WERI-Rb-1 (cell line): ENCODE results near the gene USP37.
A peak's percentile ranks its signal among the peaks of the same experiment; 100 is the strongest.

Experiments
- DNase-seq: peaks from one replicate; pipeline ENCODE4 v3.0.0-alpha.2; 2020
- H3K27ac ChIP-seq: fragments of 250-450 bp; sonication (Bioruptor Pico); 2 replicates; pipeline ENCODE4 v1.5.1; 2020; ENCODE audit warnings: mild to moderate bottlenecking, moderate library complexity
- H3K27me3 ChIP-seq: fragments of 250-450 bp; sonication (Bioruptor Pico); 2 replicates; pipeline ENCODE4 v1.5.1; 2021; ENCODE audit warnings: mild to moderate bottlenecking, low read depth, moderate library complexity; ENCODE audit not compliant: insufficient read depth, severe bottlenecking
- H3K36me3 ChIP-seq: fragments of 250-450 bp; sonication (Bioruptor Pico); 2 replicates; pipeline ENCODE4 v1.5.1; 2020; ENCODE audit warnings: mild to moderate bottlenecking, moderate library complexity
- H3K4me3 ChIP-seq: 2 replicates; pipeline ENCODE4 v1.5.1; 2011; ENCODE audit warnings: low read depth, mild to moderate bottlenecking, control low read depth, low read length
- H3K9me3 ChIP-seq: fragments of 250-450 bp; sonication (Bioruptor Pico); 2 replicates; pipeline ENCODE4 v1.5.1; 2021; ENCODE audit warnings: mild to moderate bottlenecking, moderate library complexity; ENCODE audit not compliant: severe bottlenecking
- CTCF ChIP-seq: IDR thresholded peaks from 2 replicates; pipeline ENCODE4 v1.5.1; 2011; ENCODE audit warnings: low read depth, mild to moderate bottlenecking, control low read depth, inconsistent platforms, low read length

The USP37 gene

DNA sequence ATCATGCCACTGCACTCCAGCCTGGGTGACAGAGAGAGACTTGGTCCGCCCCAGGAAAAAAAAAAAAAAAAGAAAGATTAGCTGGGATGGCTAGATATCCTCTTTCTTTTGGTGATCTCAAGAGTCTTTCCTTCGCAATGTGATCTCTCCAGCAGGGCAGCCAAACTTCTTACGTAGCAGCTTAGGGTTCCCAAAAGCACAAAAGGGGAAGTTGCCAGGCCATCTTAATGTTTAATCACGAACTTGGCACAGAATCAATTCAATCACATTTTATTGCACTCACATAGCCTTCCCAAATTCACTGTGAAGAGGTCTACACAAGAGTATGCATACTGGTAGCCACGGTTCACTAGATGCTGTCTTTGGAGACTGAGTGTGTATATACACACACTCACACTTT is 96.2 kb downstream of the USP37 start:
- no peak overlapping the region for H3K27ac ChIP-seq
- no peak for DNase-seq
- no peaks in the 10 kb centered on the region for H3K9me3 ChIP-seq
- no peaks in the 10 kb centered on the region for H3K27me3 ChIP-seq
- no peak for TF ChIP-seq CTCF
- peaks cover 63% of the 10 kb centered on the region for H3K36me3 ChIP-seq
- H3K4me3 ChIP-seq, result no peak overlapping the region

DNA sequence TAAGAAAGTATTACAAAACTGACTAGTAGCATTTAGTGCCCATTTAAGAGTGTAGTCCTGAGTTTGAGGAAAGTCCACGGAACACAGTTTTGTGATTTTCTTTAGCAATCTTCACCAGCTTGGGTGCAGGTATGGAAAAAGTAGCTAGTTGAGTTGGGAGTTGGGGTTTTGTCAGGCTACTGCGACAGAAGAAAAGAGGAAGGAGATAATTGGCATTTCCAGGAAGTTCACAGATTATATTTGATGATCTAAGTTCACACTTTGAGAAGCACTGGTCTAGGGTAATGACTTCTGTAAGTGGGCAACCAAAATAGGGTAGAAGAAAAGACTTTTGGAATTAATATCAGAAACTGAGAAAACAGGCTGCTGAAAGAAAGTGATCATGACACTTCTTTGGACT is 97.1 kb downstream of the USP37 start:
- Histone ChIP-seq H3K9me3 (no peaks in the 10 kb centered on the region), H3K4me3 (no peak overlapping the region), H3K36me3 (peaks cover 59% of the 10 kb centered on the region), H3K27ac (no peak overlapping the region), H3K27me3 (no peaks in the 10 kb centered on the region)
- no peak for TF ChIP-seq CTCF
- no peak for DNase-seq

- H3K36me3 ChIP-seq, result peaks cover 65% of the 10 kb centered on the region
- no peak for DNase-seq
- H3K9me3 ChIP-seq, result no peaks in the 10 kb centered on the region
- H3K4me3 ChIP-seq, result no peak overlapping the region
- no peak for TF ChIP-seq CTCF
- H3K27ac ChIP-seq, result no peak overlapping the region
- no peaks in the 10 kb centered on the region for H3K27me3 ChIP-seq
Measured at GRCh38 chr2:218470448-218470847, 97.7 kb downstream of the USP37 start.

GRCh38 chr2:218465987-218466633 is 102.0 kb downstream of the USP37 start:
- no peak for DNase-seq
- 0 out of 2 replicates have a peak, but pooled peaks have one; percentile 16 for TF ChIP-seq CTCF
- H3K27me3 ChIP-seq, result no peaks in the 10 kb centered on the region
- no peak overlapping the region for H3K4me3 ChIP-seq
- no peak overlapping the region for H3K27ac ChIP-seq
- no peaks in the 10 kb centered on the region for H3K9me3 ChIP-seq
- H3K36me3 ChIP-seq, result peaks cover 63% of the 10 kb centered on the region

DNA sequence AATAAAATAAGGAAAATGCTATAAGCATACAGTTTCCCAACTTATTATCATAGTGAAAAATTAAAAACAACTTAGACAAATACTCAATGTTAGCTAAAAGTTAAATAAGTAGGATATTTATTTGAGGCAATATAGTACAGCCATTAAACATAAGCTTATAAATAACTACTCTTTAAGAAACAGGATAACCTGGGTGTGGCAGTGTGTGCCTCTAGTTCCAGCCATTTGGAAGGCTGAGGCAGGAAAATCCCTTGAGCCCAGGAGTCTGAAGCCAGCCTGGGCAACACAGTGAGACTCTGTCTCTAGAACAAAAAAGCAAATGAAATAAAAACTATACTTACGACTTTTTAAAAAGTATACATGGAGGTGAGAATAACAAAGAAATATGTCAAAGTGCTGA is 109.6 kb downstream of the USP37 start:
- no peaks in the 10 kb centered on the region for H3K27me3 ChIP-seq
- no peak overlapping the region for H3K27ac ChIP-seq
- no peak overlapping the region for H3K4me3 ChIP-seq
- no peaks in the 10 kb centered on the region for H3K9me3 ChIP-seq
- no peak for DNase-seq
- H3K36me3 ChIP-seq, result peaks cover 71% of the 10 kb centered on the region
- no peak for TF ChIP-seq CTCF

DNA sequence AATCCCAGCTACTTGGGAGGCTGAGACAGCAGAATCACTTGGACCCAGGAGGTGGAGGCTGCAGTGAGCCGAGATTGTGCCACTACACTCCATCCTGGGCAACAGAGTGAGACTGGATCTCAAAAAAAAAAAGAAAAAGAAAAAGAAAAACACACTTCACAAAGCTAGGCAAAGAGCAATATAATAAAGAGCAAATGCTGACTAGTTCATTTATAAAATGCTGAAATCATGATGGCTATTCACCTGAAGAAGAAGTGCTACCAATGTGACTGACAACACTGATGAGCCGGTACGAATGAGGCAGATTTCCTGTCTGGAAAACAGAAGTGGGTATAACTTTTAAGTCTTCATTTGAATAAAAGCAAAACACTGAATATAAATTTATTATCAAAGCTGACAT is 111.3 kb downstream of the USP37 start:
- no peak overlapping the region for H3K4me3 ChIP-seq
- no peak for DNase-seq
- H3K36me3 ChIP-seq, result peaks cover 67% of the 10 kb centered on the region
- no peak overlapping the region for H3K27ac ChIP-seq
- H3K27me3 ChIP-seq, result no peaks in the 10 kb centered on the region
- TF ChIP-seq CTCF, result no peak
- H3K9me3 ChIP-seq, result no peaks in the 10 kb centered on the region
